PC-3 (cell line): ENCODE data around the gene BLNK.

Source experiments
- EZH2 ChIP-seq: fragments of 300-600 bp; sonication (generic); IDR thresholded peaks from one replicate; pipeline ENCODE4 v1.6.1; 2017; ENCODE audit warnings: antibody characterized with exemption, mild to moderate bottlenecking, low read length; ENCODE audit not compliant: unreplicated experiment
- TF ChIP-seq, protein P1 (sequence below): fragments of 300-600 bp; sonication (generic); conservative IDR thresholded peaks from 2 replicates; pipeline ENCODE4 v1.5.1; 2017; ENCODE audit warnings: antibody characterized with exemption, low read depth, mild to moderate bottlenecking, low read length

DNA sequence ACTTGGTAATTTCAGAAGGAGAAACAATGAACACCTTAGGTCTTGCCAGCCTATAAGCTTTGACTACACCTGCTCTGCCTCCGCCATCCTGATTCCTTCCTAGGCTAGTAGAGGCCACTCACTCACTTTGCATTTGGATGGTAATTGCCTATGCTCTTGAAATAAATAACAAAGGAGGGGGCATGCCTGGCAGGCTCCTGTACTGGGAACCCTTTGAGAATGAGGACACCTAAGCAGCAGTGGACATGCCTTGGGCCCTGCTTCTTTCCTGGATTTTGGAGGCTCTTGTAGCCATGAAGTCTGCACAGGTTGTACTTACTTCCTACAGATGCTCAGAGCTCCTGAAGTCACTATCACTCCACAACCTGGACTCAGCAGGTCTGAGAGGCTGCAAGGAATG, 65.8 kb downstream of the BLNK start:
- TF ChIP-seq, protein P1, sequence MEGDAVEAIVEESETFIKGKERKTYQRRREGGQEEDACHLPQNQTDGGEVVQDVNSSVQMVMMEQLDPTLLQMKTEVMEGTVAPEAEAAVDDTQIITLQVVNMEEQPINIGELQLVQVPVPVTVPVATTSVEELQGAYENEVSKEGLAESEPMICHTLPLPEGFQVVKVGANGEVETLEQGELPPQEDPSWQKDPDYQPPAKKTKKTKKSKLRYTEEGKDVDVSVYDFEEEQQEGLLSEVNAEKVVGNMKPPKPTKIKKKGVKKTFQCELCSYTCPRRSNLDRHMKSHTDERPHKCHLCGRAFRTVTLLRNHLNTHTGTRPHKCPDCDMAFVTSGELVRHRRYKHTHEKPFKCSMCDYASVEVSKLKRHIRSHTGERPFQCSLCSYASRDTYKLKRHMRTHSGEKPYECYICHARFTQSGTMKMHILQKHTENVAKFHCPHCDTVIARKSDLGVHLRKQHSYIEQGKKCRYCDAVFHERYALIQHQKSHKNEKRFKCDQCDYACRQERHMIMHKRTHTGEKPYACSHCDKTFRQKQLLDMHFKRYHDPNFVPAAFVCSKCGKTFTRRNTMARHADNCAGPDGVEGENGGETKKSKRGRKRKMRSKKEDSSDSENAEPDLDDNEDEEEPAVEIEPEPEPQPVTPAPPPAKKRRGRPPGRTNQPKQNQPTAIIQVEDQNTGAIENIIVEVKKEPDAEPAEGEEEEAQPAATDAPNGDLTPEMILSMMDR: no peak
- TF ChIP-seq EZH2: no peak
